Body of pancreas (tissue), 4 donors: Measurements from ENCODE around the gene MTFMT.

Experiments used
- POLR2A ChIP-seq, 3 donors: fragments of 450-650 bp; IDR thresholded peaks; one replicate each; pipeline ENCODE4 v1.6.1; 2016; ENCODE audit warnings: antibody characterized with exemption in 3 of 3, mild to moderate bottlenecking in 2 of 3
- TF ChIP-seq, protein P1 (sequence below), 7 experiments: fragments of 450-650 bp in 4 of 7; fragments of 200-600 bp in 3 of 7; sonication (generic) in 3 of 7; IDR thresholded peaks; one replicate each; pipeline ENCODE4 v1.5.1; 2016 to 2019; ENCODE audit warnings: antibody characterized with exemption in 7 of 7

- TF ChIP-seq, protein P1, sequence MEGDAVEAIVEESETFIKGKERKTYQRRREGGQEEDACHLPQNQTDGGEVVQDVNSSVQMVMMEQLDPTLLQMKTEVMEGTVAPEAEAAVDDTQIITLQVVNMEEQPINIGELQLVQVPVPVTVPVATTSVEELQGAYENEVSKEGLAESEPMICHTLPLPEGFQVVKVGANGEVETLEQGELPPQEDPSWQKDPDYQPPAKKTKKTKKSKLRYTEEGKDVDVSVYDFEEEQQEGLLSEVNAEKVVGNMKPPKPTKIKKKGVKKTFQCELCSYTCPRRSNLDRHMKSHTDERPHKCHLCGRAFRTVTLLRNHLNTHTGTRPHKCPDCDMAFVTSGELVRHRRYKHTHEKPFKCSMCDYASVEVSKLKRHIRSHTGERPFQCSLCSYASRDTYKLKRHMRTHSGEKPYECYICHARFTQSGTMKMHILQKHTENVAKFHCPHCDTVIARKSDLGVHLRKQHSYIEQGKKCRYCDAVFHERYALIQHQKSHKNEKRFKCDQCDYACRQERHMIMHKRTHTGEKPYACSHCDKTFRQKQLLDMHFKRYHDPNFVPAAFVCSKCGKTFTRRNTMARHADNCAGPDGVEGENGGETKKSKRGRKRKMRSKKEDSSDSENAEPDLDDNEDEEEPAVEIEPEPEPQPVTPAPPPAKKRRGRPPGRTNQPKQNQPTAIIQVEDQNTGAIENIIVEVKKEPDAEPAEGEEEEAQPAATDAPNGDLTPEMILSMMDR (IDR thresholded peaks at IDR 0.05) = no peak
- TF ChIP-seq POLR2A (IDR thresholded peaks at IDR 0.05) = no peak
Observed at GRCh38 chr15:65056868-65057548, 27.6 kb upstream of the MTFMT start.
